HepG2 (cell line): ENCODE data around the gene POLR3GL. TPM values are rescaled to one million over a fixed set of nuclear protein-coding genes. Genes with fewer than 3 reads are reported as not detected.

Experiments
- ATF4 ChIP-seq, 2 experiments: fragments of 450-650 bp in 1 of 2; sonication (generic) in 1 of 2; formaldehyde crosslinking; IDR thresholded peaks; 2 replicates each; pipeline versions ENCODE4 v1.5.0 to v1.8.0; 2020 to 2022; ENCODE audit warnings: mild to moderate bottlenecking in 1 of 2, missing genetic modification reagents in 1 of 2
- DDIT3 ChIP-seq: sonication (generic); formaldehyde crosslinking; IDR thresholded peaks from 2 replicates; pipeline ENCODE4 v1.4.0; 2020; ENCODE audit warnings: mild to moderate bottlenecking, missing genetic modification reagents
- GABPA ChIP-seq, 2 experiments: IDR thresholded peaks; 2 replicates each; pipeline ENCODE4 v1.6.1; 2011 to 2016; ENCODE audit warnings: low read depth in 2 of 2, low read length in 1 of 2, missing biosample characterization in 1 of 2, missing genetic modification characterization in 1 of 2
- JUN ChIP-seq: sonication (generic); formaldehyde crosslinking; IDR thresholded peaks from 2 replicates; pipeline ENCODE4 v1.4.0; 2020; ENCODE audit warnings: mild to moderate bottlenecking, missing genetic modification reagents
- MED13 ChIP-seq: sonication (generic); formaldehyde crosslinking; IDR thresholded peaks from 2 replicates; pipeline ENCODE4 v1.5.0; 2020; ENCODE audit warnings: missing genetic modification reagents
- MEF2D ChIP-seq: sonication (generic); formaldehyde crosslinking; IDR thresholded peaks from 2 replicates; pipeline ENCODE4 v1.5.1; 2020; ENCODE audit warnings: mild to moderate bottlenecking, missing genetic modification reagents
- MXI1 ChIP-seq: IDR thresholded peaks from 3 replicates; pipeline ENCODE4 v1.6.1; 2012; ENCODE audit warnings: low read depth, low read length, inconsistent platforms, borderline replicate concordance
- MZF1 ChIP-seq: sonication (generic); formaldehyde crosslinking; IDR thresholded peaks from 2 replicates; pipeline ENCODE4 v1.8.1; 2023; ENCODE audit warnings: mild to moderate bottlenecking, missing genetic modification reagents, borderline replicate concordance
- NR2F6 ChIP-seq, 2 experiments: IDR thresholded peaks; 2 replicates each; pipeline ENCODE4 v1.6.1; 2016; ENCODE audit warnings: antibody characterized with exemption in 1 of 2, mild to moderate bottlenecking in 1 of 2
- RARA ChIP-seq: IDR thresholded peaks from 2 replicates; pipeline ENCODE4 v1.6.1; 2016; ENCODE audit warnings: missing genetic modification reagents, missing compliant biosample characterization
- RXRA ChIP-seq: sonication (generic); formaldehyde crosslinking; IDR thresholded peaks from 2 replicates; pipeline ENCODE4 v1.5.1; 2020; ENCODE audit warnings: missing genetic modification reagents
- TGIF2 ChIP-seq: IDR thresholded peaks from 2 replicates; pipeline ENCODE4 v1.6.1; 2016; ENCODE audit warnings: control low read depth, missing compliant biosample characterization
- THAP9 ChIP-seq: sonication (generic); formaldehyde crosslinking; IDR thresholded peaks from 2 replicates; pipeline ENCODE4; 2020; ENCODE audit warnings: missing genetic modification reagents, mild to moderate bottlenecking, borderline replicate concordance
- YEATS4 ChIP-seq: sonication (generic); formaldehyde crosslinking; IDR thresholded peaks from 2 replicates; pipeline ENCODE4 v1.4.0; 2020; ENCODE audit warnings: missing genetic modification reagents, borderline replicate concordance
- ZNF235 ChIP-seq: sonication (generic); formaldehyde crosslinking; IDR thresholded peaks from 2 replicates; pipeline ENCODE4 v1.8.1; 2023; ENCODE audit warnings: mild to moderate bottlenecking, missing genetic modification reagents, borderline replicate concordance
- ZNF670 ChIP-seq: sonication (generic); formaldehyde crosslinking; IDR thresholded peaks from 2 replicates; pipeline ENCODE4 v1.8.0; 2022; ENCODE audit warnings: mild to moderate bottlenecking, missing genetic modification reagents, borderline replicate concordance
- ZSCAN12 ChIP-seq: sonication (generic); formaldehyde crosslinking; IDR thresholded peaks from 2 replicates; pipeline ENCODE4 v1.9.0; 2021; ENCODE audit warnings: mild to moderate bottlenecking, missing genetic modification reagents
- polyA plus RNA-seq, 8 experiments: library from polyadenylated mRNA; depleted of rRNA in 3 of 8; stranded (reverse) in 7 of 8; unstranded in 1 of 8; fragments of >200 nt; fragmentation: Illumina TruSeq in 4 of 8; extraction: Trizol in 4 of 8; gene quantifications; 2 replicates each; pipeline versions ENCODE4 v1.2.1 to v1.2.3, GENCODE V29; 2011 to 2016; ENCODE audit warnings: low read depth in 4 of 8, missing spikeins in 1 of 8, mixed read lengths in 1 of 8; ENCODE audit not compliant: insufficient read depth in 1 of 8
- total RNA-seq, 5 experiments: library from RNA; depleted of rRNA; stranded (reverse); fragments of >200 nt; fragmentation: Illumina TruSeq; extraction: Trizol; gene quantifications; 2 replicates each; pipeline ENCODE4 v1.2.3, GENCODE V29; 2016; ENCODE audit warnings: low read depth in 1 of 5
- TF ChIP-seq, protein P1 (sequence below): sonication (generic); formaldehyde crosslinking; IDR thresholded peaks from 2 replicates; pipeline ENCODE4 v1.5.0; 2020; ENCODE audit warnings: missing genetic modification reagents, mild to moderate bottlenecking, borderline replicate concordance

The POLR3GL gene
- total and polyA plus RNA-seq, 2 of the 13 experiments (the other 11 are each of a cell fraction or from before 2014, with no cell fraction given) = 11.5 to 12.4 TPM

GRCh38 chr1:145957443-145958319, 6.8 kb upstream of the POLR3GL start, which contains the start of gene LIX1L (continued):
- no peak for TF ChIP-seq ZNF670
- TF ChIP-seq TGIF2 = peak; percentile 34
- TF ChIP-seq MEF2D (CRISPR knock-in tag) = no peak
- TF ChIP-seq ZNF235 (CRISPR knock-in tag) = 0 out of 2 replicates have a peak, but pooled peaks have one; percentile 56
- no peak for TF ChIP-seq NR2F6 (IDR thresholded peaks at IDR 0.05)
- no peak for TF ChIP-seq NR2F6 (CRISPR knock-in tag; IDR thresholded peaks at IDR 0.05)
- TF ChIP-seq RXRA (CRISPR knock-in tag) = no peak
- TF ChIP-seq JUN (CRISPR knock-in tag) = no peak
- no peak for TF ChIP-seq MZF1 (CRISPR knock-in tag)
- 0 out of 4 replicates have a peak, but pooled peaks of 1 of the 2 experiments have one; percentile 17 for TF ChIP-seq ATF4 (CRISPR knock-in tag; IDR thresholded peaks at IDR 0.05)
- TF ChIP-seq DDIT3 (CRISPR knock-in tag) = no peak
- TF ChIP-seq RARA = no peak; the same call in 1 of the 2 replicates
- TF ChIP-seq, protein P1, sequence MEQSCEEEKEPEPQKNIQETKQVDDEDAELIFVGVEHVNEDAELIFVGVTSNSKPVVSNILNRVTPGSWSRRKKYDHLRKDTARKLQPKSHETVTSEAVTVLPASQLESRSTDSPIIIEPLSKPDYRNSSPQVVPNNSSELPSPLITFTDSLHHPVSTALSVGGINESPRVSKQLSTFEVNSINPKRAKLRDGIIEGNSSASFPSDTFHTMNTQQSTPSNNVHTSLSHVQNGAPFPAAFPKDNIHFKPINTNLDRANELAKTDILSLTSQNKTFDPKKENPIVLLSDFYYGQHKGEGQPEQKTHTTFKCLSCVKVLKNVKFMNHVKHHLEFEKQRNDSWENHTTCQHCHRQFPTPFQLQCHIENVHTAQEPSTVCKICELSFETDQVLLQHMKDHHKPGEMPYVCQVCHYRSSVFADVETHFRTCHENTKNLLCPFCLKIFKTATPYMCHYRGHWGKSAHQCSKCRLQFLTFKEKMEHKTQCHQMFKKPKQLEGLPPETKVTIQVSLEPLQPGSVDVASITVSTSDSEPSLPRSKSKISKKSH (CRISPR knock-in tag) = no peak
- no peak for TF ChIP-seq GABPA (IDR thresholded peaks at IDR 0.05; ENCODE audit: low read depth, low read length)
- no peak for TF ChIP-seq GABPA (CRISPR knock-in tag; IDR thresholded peaks at IDR 0.05; ENCODE audit: low read depth)
- TF ChIP-seq THAP9 (CRISPR knock-in tag) = no peak
- 0 out of 2 replicates have a peak, but pooled peaks have one; percentile 35 for TF ChIP-seq MED13
- TF ChIP-seq ZSCAN12 (CRISPR knock-in tag) = no peak
- TF ChIP-seq YEATS4 = peak; percentile 63; the same call in 1 of the 2 replicates
- TF ChIP-seq MXI1 = peak; percentile 39; the same call in 1 of the 3 replicates
